Endothelial cell of umbilical vein (primary cell): Measurements from ENCODE around the gene RAB17. TPM values are rescaled to one million over a fixed set of nuclear protein-coding genes. Genes with fewer than 3 reads are reported as not detected.
A peak's percentile ranks its signal among the peaks of the same experiment; 100 is the strongest.

Experiments used
- BruUV-seq: library from RNA; stranded (reverse); fragments of 400-500 nt; replicated peaks from 2 replicates; lab custom pipeline; 2021; lab: Mats Ljungman, UMichigan
- CTCF ChIA-PET: fragments of 300-600, 350-600 bp; sonication (Branson Sonifier 250); formaldehyde crosslinking; loops from one replicate; lab custom pipeline; 2021; ENCODE audit warnings: antibody characterized with exemption, inconsistent platforms; lab: Charles Lee
- POLR2A ChIA-PET: fragments of 300-600, 350-600 bp; sonication (Branson Sonifier 250); formaldehyde crosslinking; loops from one replicate; lab custom pipeline; 2021; ENCODE audit warnings: antibody characterized with exemption, inconsistent platforms; lab: Charles Lee
- DNase-seq: peaks from one replicate; pipeline ENCODE4 v3.0.0-alpha.2; 2011; ENCODE audit warnings: low read depth, low spot score
- FAIRE-seq: peaks from 2 replicates; lab custom pipeline; 2011; peaks lifted over from hg19 to GRCh38; lab: Jason Lieb, UNC
- H2AFZ ChIP-seq: 2 replicates; pipeline ENCODE4 v1.6.0; 2012; ENCODE audit warnings: low read depth, low read length, control low read depth, inconsistent platforms
- H3K27ac ChIP-seq: 2 replicates; pipeline ENCODE4 v1.5.1; 2011; ENCODE audit warnings: low read depth, mild to moderate bottlenecking, control low read depth, low read length, moderate library complexity; ENCODE audit not compliant: insufficient read depth
- H3K27me3 ChIP-seq, 2 experiments: 2 replicates each; pipeline versions ENCODE4 v1.6.0 to v1.6.1; 2011; ENCODE audit warnings: low read length in 2 of 2, mixed read lengths in 1 of 2; ENCODE audit not compliant: control insufficient read depth in 2 of 2, insufficient read depth in 2 of 2
- H3K36me3 ChIP-seq, 2 experiments: 2 replicates in 1 of 2; 3 replicates in 1 of 2; pipeline ENCODE4 v1.5.1; 2011; ENCODE audit warnings: low read length in 2 of 2, mild to moderate bottlenecking in 1 of 2, moderate library complexity in 1 of 2; ENCODE audit not compliant: control insufficient read depth in 2 of 2, insufficient read depth in 2 of 2; ENCODE audit errors: extremely low read depth in 1 of 2
- H3K4me1 ChIP-seq: 3 replicates; pipeline ENCODE4 v1.5.1; 2011; ENCODE audit warnings: mild to moderate bottlenecking, low read length; ENCODE audit not compliant: control insufficient read depth, insufficient read depth; ENCODE audit errors: extremely low read depth
- H3K4me2 ChIP-seq: 2 replicates; pipeline ENCODE4 v1.6.1; 2011; ENCODE audit warnings: low read length, control low read depth, mixed read lengths; ENCODE audit not compliant: insufficient read depth
- H3K4me3 ChIP-seq, 3 experiments: fragments of 200-600 bp in 1 of 3; sonication (generic), shearing (Covaris generic) in 1 of 3; replicated peaks in 1 of 3; 2 replicates each; pipeline ENCODE4 v1.5.1; 2011 to 2016; ENCODE audit warnings: control low read depth in 3 of 3, low read length in 3 of 3, mild to moderate bottlenecking in 2 of 3, inconsistent platforms in 1 of 3, low read depth in 1 of 3, moderate library complexity in 1 of 3; ENCODE audit not compliant: insufficient read depth in 1 of 3
- H3K79me2 ChIP-seq: 2 replicates; pipeline ENCODE4 v1.6.0; 2012; ENCODE audit warnings: low read length, inconsistent platforms; ENCODE audit not compliant: control insufficient read depth, insufficient read depth
- H3K9ac ChIP-seq: replicated peaks from 2 replicates; pipeline ENCODE3; 2011; ENCODE audit warnings: low read length, control low read depth; ENCODE audit not compliant: insufficient read depth; ENCODE audit errors: extremely low read depth
- H3K9me1 ChIP-seq: replicated peaks from 3 replicates; pipeline ENCODE4 v1.6.0; 2011; ENCODE audit warnings: mild to moderate bottlenecking, low read length; ENCODE audit not compliant: control insufficient read depth, insufficient read depth; ENCODE audit errors: extremely low read depth
- H3K9me3 ChIP-seq: replicated peaks from 2 replicates; pipeline ENCODE4 v1.5.1; 2012; ENCODE audit warnings: low read length, inconsistent platforms; ENCODE audit not compliant: control insufficient read depth, insufficient read depth
- H4K20me1 ChIP-seq: replicated peaks from 2 replicates; pipeline ENCODE3; 2011; ENCODE audit warnings: mild to moderate bottlenecking, low read length; ENCODE audit not compliant: control insufficient read depth, insufficient read depth; ENCODE audit errors: extremely low read depth
- EZH2 ChIP-seq: IDR thresholded peaks from 2 replicates; pipeline ENCODE4 v1.6.1; 2012; ENCODE audit warnings: borderline replicate concordance, low read depth, mild to moderate bottlenecking, moderate library complexity, low read length, inconsistent platforms; ENCODE audit not compliant: severe bottlenecking
- JUN ChIP-seq: IDR thresholded peaks from 2 replicates; pipeline ENCODE4 v1.6.1; 2011; ENCODE audit warnings: borderline replicate concordance, low read depth; ENCODE audit not compliant: insufficient read length, insufficient read depth
- MYC ChIP-seq: IDR thresholded peaks from one replicate; pipeline ENCODE4 v1.6.1; 2011; ENCODE audit warnings: mild to moderate bottlenecking, low read depth, low read length
- POLR2A ChIP-seq: IDR thresholded peaks from 2 replicates; pipeline ENCODE4 v1.6.1; 2012; ENCODE audit warnings: low read depth, mild to moderate bottlenecking, control low read depth, low read length
- POLR2AphosphoS5 ChIP-seq: IDR thresholded peaks from 2 replicates; pipeline ENCODE4 v1.6.1; 2012; ENCODE audit warnings: low read depth, mild to moderate bottlenecking, control low read depth, low read length, moderate library complexity; ENCODE audit not compliant: insufficient read depth
- dilution Hi-C: fragments of 300-500 bp; cut with MboI; formaldehyde crosslinking; loops from one replicate; pipeline ENCODE4 v1.15.0; 2019; ENCODE audit warnings: low sequenced_read_pairs; ENCODE audit not compliant: extremely low pct_ligation_motif_present
- intact Hi-C: fragments of 100-400 bp; cut with micrococcal nuclease; formaldehyde crosslinking; loops from one replicate; pipeline ENCODE4 v1.10.0; 2022
- polyA plus RNA-seq, 4 experiments: library from polyadenylated mRNA; depleted of rRNA in 3 of 4; stranded (reverse) in 3 of 4; unstranded in 1 of 4; fragments of >200 nt; gene quantifications; 2 replicates each; pipeline versions ENCODE4 v1.2.1 to v1.2.3, GENCODE V29; 2011 to 2012; ENCODE audit warnings: missing spikeins in 1 of 4
- total RNA-seq: library from RNA; stranded (reverse); gene quantifications from 2 replicates; pipeline ENCODE4 v1.2.3, GENCODE V29; 2021

RAB17 gene
- total and polyA plus RNA-seq, 2 donors (not counting 3 experiments of a cell fraction or from before 2014, with no cell fraction given) = 0.41 to 0.77 TPM

- no TSS peak for BruUV-seq
- peak overlapping the region; percentile 48 for H2AFZ ChIP-seq
- no peak for TF ChIP-seq POLR2A
- peak; percentile 38 for TF ChIP-seq EZH2
- H3K9ac ChIP-seq = peak overlapping the region; percentile 41
- H3K36me3 ChIP-seq = peaks cover 0 to under 1% of the 10 kb centered on the region in 2 experiments
- no peaks in the 10 kb centered on the region for H3K27me3 ChIP-seq
- H3K4me2 ChIP-seq = peak overlapping the region; percentile 42
- peaks cover 13% of the 10 kb centered on the region for H3K4me1 ChIP-seq
- CTCF ChIA-PET = interaction anchor here (1.1 to 1.9 kb wide), 4 partner anchors 10 to 118 kb away, joined by 3 to 5 read pairs (median 4); no protein-coding TSS in a partner anchor
- peak overlapping the region in 1 of 3 experiments; percentile 42 for H3K4me3 ChIP-seq
- no peak for DNase-seq
- no peak overlapping the region for H3K27ac ChIP-seq
- dilution Hi-C loops (no loop called here), intact Hi-C loops (loop anchor here (1.0 kb wide), 2 partner anchors 10 to 46 kb away; no protein-coding TSS in a partner anchor)
- H3K79me2 ChIP-seq = no peaks in the 10 kb centered on the region
- H3K9me1 ChIP-seq = no peaks in the 10 kb centered on the region
- FAIRE-seq = no peak
- H4K20me1 ChIP-seq = no peaks in the 10 kb centered on the region
- POLR2A ChIA-PET = interaction anchor here (1.4 kb wide), 1 partner anchor 10 kb away, joined by 4 read pairs; no protein-coding TSS in a partner anchor
- no peaks in the 10 kb centered on the region for H3K9me3 ChIP-seq
Measured at GRCh38 chr2:237626813-237627440, 36.4 kb upstream of the RAB17 start.

GRCh38 chr2:237625777-237626176 is 35.2 kb upstream of the RAB17 start:
- CTCF ChIA-PET = interaction anchor here (0.9 to 1.7 kb wide), 5 partner anchors 9 to 119 kb away, joined by 3 to 5 read pairs (median 4); no protein-coding TSS in a partner anchor
- no peaks in the 10 kb centered on the region for H3K79me2 ChIP-seq
- H3K9ac ChIP-seq = no peak overlapping the region
- H3K4me2 ChIP-seq = no peak overlapping the region
- DNase-seq (no peak), FAIRE-seq (no peak)
- H3K4me1 ChIP-seq = peaks cover 13% of the 10 kb centered on the region
- H3K27ac ChIP-seq = no peak overlapping the region
- H3K27me3 ChIP-seq = no peaks in the 10 kb centered on the region
- H3K36me3 ChIP-seq = no peaks in the 10 kb centered on the region
- H3K9me3 ChIP-seq = no peaks in the 10 kb centered on the region
- TF ChIP-seq EZH2 (no peak), POLR2AphosphoS5 (no peak), JUN (no peak), MYC (no peak)
- no peaks in the 10 kb centered on the region for H4K20me1 ChIP-seq
- intact Hi-C loops (no loop called here), dilution Hi-C loops (no loop called here)
- no peaks in the 10 kb centered on the region for H3K9me1 ChIP-seq
- no peak overlapping the region for H3K4me3 ChIP-seq
- no TSS peak for BruUV-seq
- H2AFZ ChIP-seq = no peak overlapping the region
- POLR2A ChIA-PET = no interaction called here
